Peyer's patch (tissue), 4 donors: ENCODE results near the gene PTPN13. TPM values are rescaled to one million over a fixed set of nuclear protein-coding genes. Genes with fewer than 3 reads are reported as not detected.

Source experiments
- DNase-seq, 3 donors: peaks; one replicate each; pipeline ENCODE4 v3.0.0-alpha.2; 2017 to 2019
- H3K27ac ChIP-seq, 4 donors: fragments of 200-600 bp; sonication (generic); one replicate each; pipeline ENCODE4 v1.5.1; 2016 to 2019
- H3K27me3 ChIP-seq, 2 donors: fragments of 200-600 bp; sonication (generic); one replicate each; pipeline ENCODE4 v1.5.1; 2019
- H3K36me3 ChIP-seq, 3 donors: fragments of 200-600 bp; sonication (generic); one replicate each; pipeline ENCODE4 v1.5.1; 2016 to 2019
- H3K4me1 ChIP-seq, 4 donors: fragments of 200-600 bp; sonication (generic); one replicate each; pipeline ENCODE4 v1.5.1; 2016 to 2019
- H3K4me3 ChIP-seq, 4 donors: fragments of 200-600 bp; sonication (generic); 1 replicate in 3 of 4; 2 replicates in 1 of 4; pipeline ENCODE4 v1.5.1; 2016 to 2019; ENCODE audit warnings: mild to moderate bottlenecking in 1 of 4
- H3K9me3 ChIP-seq, 4 donors: fragments of 200-600 bp; sonication (generic); one replicate each; pipeline ENCODE4 v1.5.1; 2016 to 2019; ENCODE audit warnings: mild to moderate bottlenecking in 1 of 4
- POLR2A ChIP-seq, 2 donors: fragments of 450-650 bp; IDR thresholded peaks; one replicate each; pipeline ENCODE4 v1.5.1; 2017; ENCODE audit warnings: antibody characterized with exemption in 2 of 2, mild to moderate bottlenecking in 2 of 2, moderate library complexity in 2 of 2
- total RNA-seq, 4 donors: library from RNA; depleted of rRNA; stranded (reverse); fragments of >200 nt; gene quantifications; one replicate each; pipeline ENCODE4 v1.1.0, GENCODE V29; 2016
- TF ChIP-seq, protein P1 (sequence below), 6 experiments: fragments of 450-650 bp in 4 of 6; fragments of 200-600 bp in 2 of 6; sonication (generic) in 1 of 6; IDR thresholded peaks; one replicate each; pipeline ENCODE4 v1.5.1; 2017 to 2019; ENCODE audit warnings: antibody characterized with exemption in 6 of 6, mild to moderate bottlenecking in 3 of 6, moderate library complexity in 1 of 6

PTPN13 gene
- total RNA-seq, 4 donors from 2014 or later, result 2.9 to 14.9 (median 8.3) TPM

- Histone ChIP-seq H3K27me3 (no peaks in the 10 kb centered on the region), H3K9me3 (no peaks in the 10 kb centered on the region), H3K4me1 (no peaks in the 10 kb centered on the region), H3K36me3 (no peaks in the 10 kb centered on the region), H3K27ac (no peak overlapping the region), H3K4me3 (no peak overlapping the region)
- no peak for DNase-seq
- no peak for TF ChIP-seq POLR2A (IDR thresholded peaks at IDR 0.05)
- TF ChIP-seq, protein P1, sequence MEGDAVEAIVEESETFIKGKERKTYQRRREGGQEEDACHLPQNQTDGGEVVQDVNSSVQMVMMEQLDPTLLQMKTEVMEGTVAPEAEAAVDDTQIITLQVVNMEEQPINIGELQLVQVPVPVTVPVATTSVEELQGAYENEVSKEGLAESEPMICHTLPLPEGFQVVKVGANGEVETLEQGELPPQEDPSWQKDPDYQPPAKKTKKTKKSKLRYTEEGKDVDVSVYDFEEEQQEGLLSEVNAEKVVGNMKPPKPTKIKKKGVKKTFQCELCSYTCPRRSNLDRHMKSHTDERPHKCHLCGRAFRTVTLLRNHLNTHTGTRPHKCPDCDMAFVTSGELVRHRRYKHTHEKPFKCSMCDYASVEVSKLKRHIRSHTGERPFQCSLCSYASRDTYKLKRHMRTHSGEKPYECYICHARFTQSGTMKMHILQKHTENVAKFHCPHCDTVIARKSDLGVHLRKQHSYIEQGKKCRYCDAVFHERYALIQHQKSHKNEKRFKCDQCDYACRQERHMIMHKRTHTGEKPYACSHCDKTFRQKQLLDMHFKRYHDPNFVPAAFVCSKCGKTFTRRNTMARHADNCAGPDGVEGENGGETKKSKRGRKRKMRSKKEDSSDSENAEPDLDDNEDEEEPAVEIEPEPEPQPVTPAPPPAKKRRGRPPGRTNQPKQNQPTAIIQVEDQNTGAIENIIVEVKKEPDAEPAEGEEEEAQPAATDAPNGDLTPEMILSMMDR (IDR thresholded peaks at IDR 0.05), result no peak
Measured at GRCh38 chr4:86606809-86607208, 12.7 kb downstream of the PTPN13 start.

- no peaks in the 10 kb centered on the region for H3K27me3 ChIP-seq
- no peaks in the 10 kb centered on the region for H3K4me1 ChIP-seq
- no peaks in the 10 kb centered on the region for H3K36me3 ChIP-seq
- H3K27ac ChIP-seq, result no peak overlapping the region
- no peaks in the 10 kb centered on the region for H3K9me3 ChIP-seq
- DNase-seq, result no peak
- H3K4me3 ChIP-seq, result no peak overlapping the region
- TF ChIP-seq POLR2A (IDR thresholded peaks at IDR 0.05), result no peak
- TF ChIP-seq, protein P1 (IDR thresholded peaks at IDR 0.05), result no peak
Measured at GRCh38 chr4:86608757-86609375, 14.8 kb downstream of the PTPN13 start.

DNA sequence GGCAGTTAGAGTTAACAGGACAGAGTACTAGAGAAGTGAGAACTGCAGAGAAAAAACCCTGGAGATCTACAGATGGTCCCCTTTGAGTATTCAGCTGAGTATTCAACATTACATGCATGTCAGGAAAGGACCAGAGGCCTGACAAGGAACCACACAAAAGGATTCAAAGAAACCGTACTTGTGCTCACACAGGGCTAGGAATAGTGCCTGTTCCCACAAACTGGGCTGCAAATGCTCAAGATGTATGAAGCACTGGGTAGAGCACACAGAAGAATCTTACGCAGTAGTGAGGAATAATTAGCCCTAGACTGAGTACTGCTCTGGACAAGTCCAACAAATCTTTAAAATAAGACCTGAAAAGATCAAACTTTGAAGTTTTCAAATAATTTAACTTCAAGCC is 17.6 kb downstream of the PTPN13 start:
- no peaks in the 10 kb centered on the region for H3K36me3 ChIP-seq
- H3K4me1 ChIP-seq, result no peaks in the 10 kb centered on the region
- H3K27me3 ChIP-seq, result no peaks in the 10 kb centered on the region
- H3K4me3 ChIP-seq, result no peak overlapping the region
- no peak for DNase-seq
- TF ChIP-seq, protein P1 (IDR thresholded peaks at IDR 0.05), result no peak
- TF ChIP-seq POLR2A (IDR thresholded peaks at IDR 0.05), result no peak
- H3K9me3 ChIP-seq, result no peaks in the 10 kb centered on the region
- H3K27ac ChIP-seq, result no peak overlapping the region

GRCh38 chr4:86613734-86614133 is 19.6 kb downstream of the PTPN13 start:
- DNase-seq, result no peak
- Histone ChIP-seq H3K9me3 (no peaks in the 10 kb centered on the region), H3K27ac (no peak overlapping the region), H3K4me1 (no peaks in the 10 kb centered on the region), H3K4me3 (no peak overlapping the region), H3K27me3 (no peaks in the 10 kb centered on the region), H3K36me3 (no peaks in the 10 kb centered on the region)
- TF ChIP-seq, protein P1 (IDR thresholded peaks at IDR 0.05), result no peak
- no peak for TF ChIP-seq POLR2A (IDR thresholded peaks at IDR 0.05)

- Histone ChIP-seq H3K4me3 (no peak overlapping the region), H3K36me3 (no peaks in the 10 kb centered on the region), H3K9me3 (no peaks in the 10 kb centered on the region), H3K27ac (no peak overlapping the region), H3K27me3 (no peaks in the 10 kb centered on the region), H3K4me1 (no peaks in the 10 kb centered on the region)
- DNase-seq, result no peak
- no peak for TF ChIP-seq POLR2A (IDR thresholded peaks at IDR 0.05)
- TF ChIP-seq, protein P1 (IDR thresholded peaks at IDR 0.05), result no peak
Measured at GRCh38 chr4:86614865-86615264, 20.8 kb downstream of the PTPN13 start.

GRCh38 chr4:86615501-86615900 is 21.4 kb downstream of the PTPN13 start:
- no peak for TF ChIP-seq POLR2A (IDR thresholded peaks at IDR 0.05)
- TF ChIP-seq, protein P1 (IDR thresholded peaks at IDR 0.05), result no peak

More at GRCh38 chr4:86615501-86615900, 21.4 kb downstream of the PTPN13 start:
- H3K4me1 ChIP-seq, result no peaks in the 10 kb centered on the region
- H3K4me3 ChIP-seq, result no peak overlapping the region
- DNase-seq, result no peak
- H3K36me3 ChIP-seq, result no peaks in the 10 kb centered on the region
- H3K27me3 ChIP-seq, result no peaks in the 10 kb centered on the region
- no peaks in the 10 kb centered on the region for H3K9me3 ChIP-seq
- H3K27ac ChIP-seq, result no peak overlapping the region
